ENCODE measurements around the gene IPO7.

DNA sequence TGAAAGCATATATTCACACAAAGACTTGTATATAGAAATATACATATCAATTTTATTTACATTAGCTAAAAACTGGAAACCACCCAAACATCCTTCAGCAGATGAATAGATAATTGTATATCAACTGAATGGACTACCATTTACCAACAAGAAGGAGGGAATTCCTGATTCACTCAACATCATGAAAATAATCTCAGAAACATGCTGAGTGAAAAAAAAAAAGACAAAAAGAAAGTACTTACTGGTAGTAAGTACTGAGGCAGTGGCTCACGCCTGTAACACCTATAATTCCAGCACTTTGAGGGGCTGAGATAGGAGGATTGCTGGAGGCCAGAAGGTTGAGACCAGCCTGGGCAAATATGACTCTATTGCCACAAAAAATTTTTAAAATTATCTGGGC lies 7.4 kb upstream of the IPO7 start:
- TF ChIP-seq CEBPB (IDR thresholded peaks at IDR 0.05; ENCODE audit: borderline replicate concordance in 1 of 2, low read depth in 2 of 2, low read length in 2 of 2) (no peak), RAD51 (IDR thresholded peaks at IDR 0.05) (no peak), EZH2 (IDR thresholded peaks at IDR 0.05; ENCODE audit: borderline replicate concordance, control insufficient read depth, low read depth, low read length) (no peak)
- TF ChIP-seq, protein P1, sequence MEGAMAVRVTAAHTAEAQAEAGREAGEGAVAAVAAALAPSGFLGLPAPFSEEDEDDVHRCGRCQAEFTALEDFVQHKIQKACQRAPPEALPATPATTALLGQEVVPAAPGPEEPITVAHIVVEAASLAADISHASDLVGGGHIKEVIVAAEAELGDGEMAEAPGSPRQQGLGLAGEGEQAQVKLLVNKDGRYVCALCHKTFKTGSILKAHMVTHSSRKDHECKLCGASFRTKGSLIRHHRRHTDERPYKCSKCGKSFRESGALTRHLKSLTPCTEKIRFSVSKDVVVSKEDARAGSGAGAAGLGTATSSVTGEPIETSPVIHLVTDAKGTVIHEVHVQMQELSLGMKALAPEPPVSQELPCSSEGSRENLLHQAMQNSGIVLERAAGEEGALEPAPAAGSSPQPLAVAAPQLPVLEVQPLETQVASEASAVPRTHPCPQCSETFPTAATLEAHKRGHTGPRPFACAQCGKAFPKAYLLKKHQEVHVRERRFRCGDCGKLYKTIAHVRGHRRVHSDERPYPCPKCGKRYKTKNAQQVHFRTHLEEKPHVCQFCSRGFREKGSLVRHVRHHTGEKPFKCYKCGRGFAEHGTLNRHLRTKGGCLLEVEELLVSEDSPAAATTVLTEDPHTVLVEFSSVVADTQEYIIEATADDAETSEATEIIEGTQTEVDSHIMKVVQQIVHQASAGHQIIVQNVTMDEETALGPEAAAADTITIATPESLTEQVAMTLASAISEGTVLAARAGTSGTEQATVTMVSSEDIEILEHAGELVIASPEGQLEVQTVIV (IDR thresholded peaks at IDR 0.05; ENCODE audit: borderline replicate concordance, partially characterized antibody): no peak
- TF ChIP-seq, protein P2, sequence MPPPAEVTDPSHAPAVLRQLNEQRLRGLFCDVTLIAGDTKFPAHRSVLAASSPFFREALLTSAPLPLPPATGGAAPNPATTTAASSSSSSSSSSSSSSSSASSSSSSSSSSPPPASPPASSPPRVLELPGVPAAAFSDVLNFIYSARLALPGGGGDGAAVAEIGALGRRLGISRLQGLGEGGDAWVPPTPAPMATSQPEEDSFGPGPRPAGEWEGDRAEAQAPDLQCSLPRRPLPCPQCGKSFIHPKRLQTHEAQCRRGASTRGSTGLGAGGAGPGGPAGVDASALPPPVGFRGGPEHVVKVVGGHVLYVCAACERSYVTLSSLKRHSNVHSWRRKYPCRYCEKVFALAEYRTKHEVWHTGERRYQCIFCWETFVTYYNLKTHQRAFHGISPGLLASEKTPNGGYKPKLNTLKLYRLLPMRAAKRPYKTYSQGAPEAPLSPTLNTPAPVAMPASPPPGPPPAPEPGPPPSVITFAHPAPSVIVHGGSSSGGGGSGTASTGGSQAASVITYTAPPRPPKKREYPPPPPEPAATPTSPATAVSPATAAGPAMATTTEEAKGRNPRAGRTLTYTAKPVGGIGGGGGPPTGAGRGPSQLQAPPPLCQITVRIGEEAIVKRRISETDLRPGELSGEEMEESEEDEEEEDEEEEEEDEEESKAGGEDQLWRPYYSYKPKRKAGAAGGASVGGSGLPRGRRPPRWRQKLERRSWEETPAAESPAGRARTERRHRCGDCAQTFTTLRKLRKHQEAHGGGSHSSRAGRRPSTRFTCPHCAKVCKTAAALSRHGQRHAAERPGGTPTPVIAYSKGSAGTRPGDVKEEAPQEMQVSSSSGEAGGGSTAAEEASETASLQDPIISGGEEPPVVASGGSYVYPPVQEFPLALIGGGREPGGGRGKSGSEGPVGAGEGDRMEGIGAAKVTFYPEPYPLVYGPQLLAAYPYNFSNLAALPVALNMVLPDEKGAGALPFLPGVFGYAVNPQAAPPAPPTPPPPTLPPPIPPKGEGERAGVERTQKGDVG (CRISPR knock-in tag; IDR thresholded peaks at IDR 0.05): no peak

Data from GM12878 (cell line).